ENCODE results near the gene TMEM44.

The TMEM44 gene

DNA sequence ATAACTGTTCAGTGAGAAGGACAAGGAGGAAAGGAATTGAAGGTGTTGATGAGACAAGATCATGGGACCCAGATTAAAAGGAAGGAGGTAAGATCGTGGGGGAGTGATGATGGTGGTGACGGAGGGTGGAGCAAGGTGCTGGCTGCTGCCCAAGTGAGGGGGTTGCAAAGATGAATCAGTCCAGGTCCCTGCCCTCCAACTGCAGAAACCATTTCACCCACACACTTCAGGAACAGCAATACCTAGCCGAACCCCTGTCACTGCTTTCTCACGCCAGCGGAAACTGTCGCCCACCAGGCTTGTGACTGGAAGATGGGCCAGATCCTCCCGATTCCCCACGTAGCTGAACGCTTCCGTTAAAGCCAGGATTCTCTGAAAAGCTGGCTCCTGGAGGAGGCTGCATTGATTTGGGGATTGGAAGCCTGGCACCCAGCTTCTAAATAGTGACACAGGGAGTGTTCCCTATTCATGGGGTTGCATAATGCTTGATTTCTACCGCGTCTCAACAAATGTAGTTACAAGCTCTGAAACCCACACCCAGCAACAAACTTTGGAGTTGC lies 41.9 kb upstream of the TMEM44 start:
- peaks cover 10% of the 10 kb centered on the region for H4K20me1 ChIP-seq (ENCODE audit: low read depth, low read length)
- no peaks in the 10 kb centered on the region for H3K36me3 ChIP-seq (ENCODE audit: low read length)
- H3K27me3 ChIP-seq (ENCODE audit: low read length): no peaks in the 10 kb centered on the region
- no peak for TF ChIP-seq EZH2phosphoT487 (conservative IDR thresholded peaks at IDR 0.05; ENCODE audit: low read length)
- TF ChIP-seq, protein P1, sequence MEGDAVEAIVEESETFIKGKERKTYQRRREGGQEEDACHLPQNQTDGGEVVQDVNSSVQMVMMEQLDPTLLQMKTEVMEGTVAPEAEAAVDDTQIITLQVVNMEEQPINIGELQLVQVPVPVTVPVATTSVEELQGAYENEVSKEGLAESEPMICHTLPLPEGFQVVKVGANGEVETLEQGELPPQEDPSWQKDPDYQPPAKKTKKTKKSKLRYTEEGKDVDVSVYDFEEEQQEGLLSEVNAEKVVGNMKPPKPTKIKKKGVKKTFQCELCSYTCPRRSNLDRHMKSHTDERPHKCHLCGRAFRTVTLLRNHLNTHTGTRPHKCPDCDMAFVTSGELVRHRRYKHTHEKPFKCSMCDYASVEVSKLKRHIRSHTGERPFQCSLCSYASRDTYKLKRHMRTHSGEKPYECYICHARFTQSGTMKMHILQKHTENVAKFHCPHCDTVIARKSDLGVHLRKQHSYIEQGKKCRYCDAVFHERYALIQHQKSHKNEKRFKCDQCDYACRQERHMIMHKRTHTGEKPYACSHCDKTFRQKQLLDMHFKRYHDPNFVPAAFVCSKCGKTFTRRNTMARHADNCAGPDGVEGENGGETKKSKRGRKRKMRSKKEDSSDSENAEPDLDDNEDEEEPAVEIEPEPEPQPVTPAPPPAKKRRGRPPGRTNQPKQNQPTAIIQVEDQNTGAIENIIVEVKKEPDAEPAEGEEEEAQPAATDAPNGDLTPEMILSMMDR (IDR thresholded peaks at IDR 0.05; ENCODE audit: insufficient read depth, low read length, poor library complexity, severe bottlenecking): no peak
- no peak overlapping the region for H3K27ac ChIP-seq (ENCODE audit: low read depth, low read length)
- no peaks in the 10 kb centered on the region for H3K9me2 ChIP-seq (replicated peaks; ENCODE audit: insufficient read depth, low read length)
- H3K79me2 ChIP-seq (ENCODE audit: insufficient read depth, low read length): peaks cover 19% of the 10 kb centered on the region
- H3K9ac ChIP-seq (ENCODE audit: low read length): no peak overlapping the region
- no peak overlapping the region for H3K4me3 ChIP-seq (ENCODE audit: insufficient read depth, low read length, poor library complexity, severe bottlenecking)
- H2AFZ ChIP-seq (ENCODE audit: low read depth, low read length, severe bottlenecking): no peak overlapping the region
- no peak overlapping the region for H3K4me2 ChIP-seq (ENCODE audit: low read depth, low read length, poor library complexity, severe bottlenecking)
- H3F3A ChIP-seq (ENCODE audit: insufficient read depth): no peaks in the 10 kb centered on the region
- H3K9me3 ChIP-seq (ENCODE audit: insufficient read depth, low read length): no peaks in the 10 kb centered on the region

- H3K9ac ChIP-seq (ENCODE audit: low read length): no peak overlapping the region
- H3K79me2 ChIP-seq (ENCODE audit: insufficient read depth, low read length): peaks cover 32% of the 10 kb centered on the region
- no peaks in the 10 kb centered on the region for H3K9me3 ChIP-seq (ENCODE audit: insufficient read depth, low read length)
Observed at GRCh38 chr3:194673761-194674160, 40.5 kb upstream of the TMEM44 start.

GRCh38 chr3:194672876-194673275 lies 39.7 kb upstream of the TMEM44 start:
- H2AFZ ChIP-seq (ENCODE audit: low read depth, low read length, severe bottlenecking): peak overlapping the region; percentile 92
- no peaks in the 10 kb centered on the region for H3K9me2 ChIP-seq (replicated peaks; ENCODE audit: insufficient read depth, low read length)
- H3K27ac ChIP-seq (ENCODE audit: low read depth, low read length): no peak overlapping the region
- H3K4me2 ChIP-seq (ENCODE audit: low read depth, low read length, poor library complexity, severe bottlenecking): peak overlapping the region; percentile 100
- TF ChIP-seq EZH2phosphoT487 (conservative IDR thresholded peaks at IDR 0.05; ENCODE audit: low read length): no peak
- TF ChIP-seq, protein P1 (IDR thresholded peaks at IDR 0.05; ENCODE audit: insufficient read depth, low read length, poor library complexity, severe bottlenecking): no peak
- no peaks in the 10 kb centered on the region for H3K9me3 ChIP-seq (ENCODE audit: insufficient read depth, low read length)
- H4K20me1 ChIP-seq (ENCODE audit: low read depth, low read length): peaks cover 10% of the 10 kb centered on the region
- H3K9ac ChIP-seq (ENCODE audit: low read length): peak overlapping the region; percentile 79
- H3K79me2 ChIP-seq (ENCODE audit: insufficient read depth, low read length): peaks cover 37% of the 10 kb centered on the region
- H3K36me3 ChIP-seq (ENCODE audit: low read length): no peaks in the 10 kb centered on the region; the same call in 1 of the 2 replicates
- no peaks in the 10 kb centered on the region for H3K27me3 ChIP-seq (ENCODE audit: low read length)
- peak overlapping the region; percentile 100 for H3K4me3 ChIP-seq (ENCODE audit: insufficient read depth, low read length, poor library complexity, severe bottlenecking)
- H3F3A ChIP-seq (ENCODE audit: insufficient read depth): no peaks in the 10 kb centered on the region

More at GRCh38 chr3:194673761-194674160, 40.5 kb upstream of the TMEM44 start:
- Histone ChIP-seq H3K27me3 (ENCODE audit: low read length) (no peaks in the 10 kb centered on the region), H2AFZ (ENCODE audit: low read depth, low read length, severe bottlenecking) (no peak overlapping the region), H3K4me3 (ENCODE audit: insufficient read depth, low read length, poor library complexity, severe bottlenecking) (no peak overlapping the region), H3F3A (ENCODE audit: insufficient read depth) (no peaks in the 10 kb centered on the region), H3K36me3 (ENCODE audit: low read length) (no peaks in the 10 kb centered on the region), H3K9me2 (replicated peaks; ENCODE audit: insufficient read depth, low read length) (no peaks in the 10 kb centered on the region), H4K20me1 (ENCODE audit: low read depth, low read length) (peaks cover 10% of the 10 kb centered on the region), H3K4me2 (ENCODE audit: low read depth, low read length, poor library complexity, severe bottlenecking) (no peak overlapping the region), H3K27ac (ENCODE audit: low read depth, low read length) (no peak overlapping the region)
- TF ChIP-seq, protein P1 (IDR thresholded peaks at IDR 0.05; ENCODE audit: insufficient read depth, low read length, poor library complexity, severe bottlenecking): no peak
- no peak for TF ChIP-seq EZH2phosphoT487 (conservative IDR thresholded peaks at IDR 0.05; ENCODE audit: low read length)
